Measurements from ENCODE around the gene ITIH2. TPM values are rescaled to one million over a fixed set of nuclear protein-coding genes. Genes with fewer than 3 reads are reported as not detected.
A peak's percentile ranks its signal among the peaks of the same experiment; 100 is the strongest.
"Not testable (repeated sequence)": the region's sequence is repeated elsewhere in the genome, so short reads cannot be mapped to it uniquely, and the experiment has no call there.

ITIH2 gene
- total RNA-seq, 1 donor: 0.09 TPM

DNA sequence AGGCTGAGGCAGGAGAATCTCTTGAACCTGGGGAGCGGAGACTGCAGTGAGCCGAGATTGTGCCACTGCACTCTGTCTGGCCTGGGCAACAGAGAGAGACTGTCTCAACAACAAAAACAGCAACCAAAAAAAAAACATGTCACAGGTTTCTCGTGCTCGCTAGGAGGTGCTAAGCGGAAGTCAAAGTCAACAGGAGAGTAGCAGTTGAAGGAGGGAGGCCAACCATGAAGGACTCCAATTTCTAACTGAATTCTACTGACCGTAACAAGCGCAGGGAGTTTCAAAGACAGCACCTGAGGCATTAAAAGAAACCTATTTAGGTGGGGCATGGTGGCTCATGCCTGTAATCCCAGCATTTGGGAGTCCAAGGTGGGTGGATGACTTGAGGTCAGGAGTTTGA, 65.3 kb downstream of the ITIH2 start:
- TF ChIP-seq, protein P1, sequence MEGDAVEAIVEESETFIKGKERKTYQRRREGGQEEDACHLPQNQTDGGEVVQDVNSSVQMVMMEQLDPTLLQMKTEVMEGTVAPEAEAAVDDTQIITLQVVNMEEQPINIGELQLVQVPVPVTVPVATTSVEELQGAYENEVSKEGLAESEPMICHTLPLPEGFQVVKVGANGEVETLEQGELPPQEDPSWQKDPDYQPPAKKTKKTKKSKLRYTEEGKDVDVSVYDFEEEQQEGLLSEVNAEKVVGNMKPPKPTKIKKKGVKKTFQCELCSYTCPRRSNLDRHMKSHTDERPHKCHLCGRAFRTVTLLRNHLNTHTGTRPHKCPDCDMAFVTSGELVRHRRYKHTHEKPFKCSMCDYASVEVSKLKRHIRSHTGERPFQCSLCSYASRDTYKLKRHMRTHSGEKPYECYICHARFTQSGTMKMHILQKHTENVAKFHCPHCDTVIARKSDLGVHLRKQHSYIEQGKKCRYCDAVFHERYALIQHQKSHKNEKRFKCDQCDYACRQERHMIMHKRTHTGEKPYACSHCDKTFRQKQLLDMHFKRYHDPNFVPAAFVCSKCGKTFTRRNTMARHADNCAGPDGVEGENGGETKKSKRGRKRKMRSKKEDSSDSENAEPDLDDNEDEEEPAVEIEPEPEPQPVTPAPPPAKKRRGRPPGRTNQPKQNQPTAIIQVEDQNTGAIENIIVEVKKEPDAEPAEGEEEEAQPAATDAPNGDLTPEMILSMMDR (IDR thresholded peaks at IDR 0.05; ENCODE audit: insufficient read depth, low read length): no peak
- H3K4me3 ChIP-seq (ENCODE audit: low read depth, low read length): no peak overlapping the region
- DNase-seq (ENCODE audit: low read depth): no peak

DNA sequence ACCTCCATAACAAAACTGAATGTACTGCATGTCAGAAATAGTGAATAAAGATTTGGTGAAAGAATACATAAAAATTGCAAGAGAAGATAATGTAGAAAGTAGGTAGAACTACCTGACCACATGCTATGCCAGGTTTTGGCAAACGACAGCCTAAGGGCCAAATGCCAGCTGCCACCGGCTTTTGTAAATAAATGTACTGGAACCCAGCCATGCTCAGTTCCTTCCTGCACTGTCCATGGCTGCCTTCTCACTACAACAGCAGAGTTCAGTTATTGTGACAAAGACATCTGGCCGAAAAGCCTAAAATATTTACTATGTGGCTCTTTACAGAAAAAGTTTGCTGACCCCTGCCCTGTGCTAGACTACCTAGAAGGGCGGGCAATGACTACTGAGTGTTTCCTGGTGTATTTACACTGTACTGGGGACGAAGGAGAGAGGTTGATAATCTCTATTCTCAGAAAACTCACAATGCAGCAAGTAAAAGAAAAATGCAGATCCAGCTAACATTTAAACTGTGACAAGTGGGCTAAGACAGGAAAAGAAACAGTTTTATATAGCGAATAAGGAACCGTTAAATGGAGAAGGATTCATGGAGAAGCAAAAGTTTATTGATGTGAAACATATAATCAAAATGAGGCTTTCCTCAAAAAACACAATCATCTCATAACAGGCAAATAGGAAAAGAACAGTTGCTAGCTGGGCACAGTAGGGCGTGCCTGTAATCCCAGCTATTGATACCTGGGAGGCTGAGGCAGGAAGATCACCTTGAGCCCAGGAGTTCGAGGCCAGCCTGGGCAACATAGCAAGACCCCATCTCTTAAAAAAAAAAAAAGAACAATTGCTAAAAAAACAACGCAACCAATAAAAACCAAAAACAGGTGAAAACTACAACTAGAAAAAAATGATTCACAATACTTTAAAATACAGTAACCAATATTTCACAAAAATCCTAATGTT, 71.0 kb downstream of the ITIH2 start:
- TF ChIP-seq, protein P1 (IDR thresholded peaks at IDR 0.05; ENCODE audit: insufficient read depth, low read length): no peak
- no peak overlapping the region for H3K4me3 ChIP-seq (ENCODE audit: low read depth, low read length)
- no peak for DNase-seq (ENCODE audit: low read depth)

DNA sequence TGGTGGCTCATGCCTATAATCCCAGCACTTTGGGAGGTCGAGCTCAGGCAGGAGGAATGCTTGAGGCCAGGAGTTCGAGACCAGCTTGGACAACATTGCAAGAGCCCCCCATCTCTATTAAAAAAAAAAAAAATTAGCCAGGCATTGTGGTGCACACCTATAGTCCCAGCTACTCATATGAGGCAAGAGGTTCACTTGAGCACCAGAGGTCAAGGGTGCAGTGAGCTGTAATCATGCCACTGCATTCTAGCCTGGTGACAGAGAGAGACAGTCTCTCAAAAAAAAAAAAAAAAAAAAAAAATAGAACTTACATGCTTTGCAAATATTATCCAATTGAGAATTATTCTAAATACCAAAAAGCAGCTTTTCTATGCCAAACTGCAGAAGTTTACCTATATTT, 73.7 kb downstream of the ITIH2 start:
- TF ChIP-seq, protein P1 (IDR thresholded peaks at IDR 0.05; ENCODE audit: insufficient read depth, low read length): no peak
- DNase-seq (ENCODE audit: low read depth): no peak
- no peak overlapping the region for H3K4me3 ChIP-seq (ENCODE audit: low read depth, low read length)

DNA sequence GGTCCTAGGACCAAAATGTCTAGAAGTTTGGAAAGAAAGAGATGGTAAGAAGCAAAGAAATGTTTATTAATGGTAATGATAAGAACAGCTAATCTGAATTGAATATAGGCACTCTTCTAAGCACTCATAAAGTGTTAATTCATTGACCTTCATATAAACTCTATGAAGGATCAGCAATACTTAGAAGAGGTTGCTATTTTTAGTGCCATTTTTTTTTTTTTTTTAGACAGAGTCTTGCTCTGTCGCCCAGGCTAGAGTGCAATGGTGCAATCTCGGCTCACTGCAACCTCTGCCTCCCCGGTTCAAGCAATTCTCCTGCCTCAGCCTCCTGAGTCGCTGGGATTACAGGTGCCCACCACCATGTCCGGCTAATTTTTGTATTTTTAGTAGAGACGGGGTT, 79.1 kb downstream of the ITIH2 start:
- DNase-seq (ENCODE audit: low read depth); H3K4me3 ChIP-seq (ENCODE audit: low read depth, low read length): not testable (repeated sequence)

DNA sequence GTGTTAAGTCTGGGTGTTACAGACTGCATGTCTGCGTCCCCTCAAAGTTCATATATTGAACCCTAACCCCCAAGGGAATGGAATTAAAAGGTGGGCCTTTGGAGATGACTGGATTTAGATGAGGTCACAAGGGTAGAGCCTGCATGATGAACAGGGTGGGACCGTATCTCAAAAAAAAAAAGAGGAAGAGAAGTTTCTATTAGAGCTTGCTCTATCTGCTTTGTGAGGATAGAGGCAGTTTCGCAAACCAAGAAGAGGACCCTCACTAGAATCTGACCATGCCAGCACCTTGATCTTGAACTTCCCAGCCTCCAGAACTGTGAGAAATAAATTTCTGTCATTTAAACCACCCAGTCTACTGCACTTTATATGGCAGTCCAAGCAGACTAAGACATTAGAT, 83.3 kb downstream of the ITIH2 start:
- DNase-seq (ENCODE audit: low read depth): no peak
- peak overlapping the region; percentile 98 for H3K4me3 ChIP-seq (ENCODE audit: low read depth, low read length)
- TF ChIP-seq, protein P1 (IDR thresholded peaks at IDR 0.05; ENCODE audit: insufficient read depth, low read length): no peak

DNA sequence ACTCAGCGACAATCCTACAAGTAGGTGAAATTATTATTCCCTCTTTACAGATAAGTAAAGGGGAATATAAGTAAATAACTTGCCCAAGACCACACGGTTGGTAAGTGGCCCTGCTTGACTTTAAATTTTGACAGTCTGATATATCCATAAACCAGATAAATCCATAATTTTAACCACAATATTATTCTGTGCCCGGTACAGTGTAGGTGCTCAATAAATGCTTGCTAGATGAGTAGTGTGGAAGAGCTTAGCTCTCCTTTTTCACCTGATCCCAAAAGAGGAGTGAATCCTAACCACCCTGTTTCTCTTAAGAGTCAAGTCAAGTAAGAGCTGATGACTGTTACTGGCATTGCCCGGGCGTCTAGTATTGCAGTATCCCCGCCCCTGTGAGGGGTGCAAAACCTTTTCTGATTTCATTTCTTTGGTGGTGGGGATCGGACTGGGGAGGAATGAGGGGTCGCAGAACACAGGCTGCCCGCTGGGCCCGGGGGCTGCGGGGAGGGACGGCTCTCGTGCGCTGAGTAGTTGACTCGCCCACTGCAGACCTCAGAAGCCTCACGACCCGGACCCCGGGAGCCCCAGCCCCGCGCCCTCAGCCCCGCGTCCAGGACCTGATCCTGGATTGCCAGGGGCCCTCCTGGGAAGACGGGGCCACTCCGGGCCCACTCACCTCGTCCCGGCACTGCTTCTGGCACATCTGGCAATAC, 84.2 kb downstream of the ITIH2 start:
- TF ChIP-seq, protein P1 (IDR thresholded peaks at IDR 0.05; ENCODE audit: insufficient read depth, low read length): no peak
- peak; percentile 30 for DNase-seq (ENCODE audit: low read depth)
- peak overlapping the region; percentile 98 for H3K4me3 ChIP-seq (ENCODE audit: low read depth, low read length)
